Gastroesophageal sphincter (tissue), 4 donors: Measurements from ENCODE around the gene THEM4. TPM values are rescaled to one million over a fixed set of nuclear protein-coding genes. Genes with fewer than 3 reads are reported as not detected.
"Not testable (repeated sequence)": the region's sequence is repeated elsewhere in the genome, so short reads cannot be mapped to it uniquely, and the experiment has no call there.

Source experiments
- ATAC-seq: fragments of 150-250 bp; one replicate; pipeline ENCODE4 v1.9.1; 2016; ENCODE audit warnings: mild to moderate bottlenecking, moderate library complexity
- H3K27ac ChIP-seq, 4 donors: fragments of 200-600 bp; sonication (generic) in 3 of 4; 1 replicate in 3 of 4; 2 replicates in 1 of 4; pipeline ENCODE4 v1.5.1; 2016 to 2019
- H3K27me3 ChIP-seq: fragments of 200-600 bp; sonication (generic); one replicate; pipeline ENCODE4 v1.5.1; 2019
- H3K36me3 ChIP-seq, 2 donors: fragments of 200-600 bp; sonication (generic); one replicate each; pipeline ENCODE4 v1.5.1; 2019; ENCODE audit warnings: control low read depth in 1 of 2
- H3K4me1 ChIP-seq, 3 donors: fragments of 200-600 bp; sonication (generic); 1 replicate in 2 of 3; 2 replicates in 1 of 3; pipeline ENCODE4 v1.5.1; 2016 to 2019; ENCODE audit warnings: control low read depth in 2 of 3
- H3K4me3 ChIP-seq, 2 donors: fragments of 200-600 bp; sonication (generic); one replicate each; pipeline ENCODE4 v1.5.1; 2019; ENCODE audit warnings: mild to moderate bottlenecking in 1 of 2, moderate library complexity in 1 of 2
- H3K9me3 ChIP-seq, 3 donors: fragments of 200-600 bp; sonication (generic); one replicate each; pipeline ENCODE4 v1.5.1; 2017 to 2019; ENCODE audit warnings: control low read depth in 2 of 3
- EP300 ChIP-seq: sonication (generic); formaldehyde crosslinking; IDR thresholded peaks from one replicate; pipeline ENCODE4 v1.6.1; 2017; ENCODE audit warnings: antibody characterized with exemption, mild to moderate bottlenecking
- POLR2A ChIP-seq, 2 donors: fragments of 450-650 bp; IDR thresholded peaks; one replicate each; pipeline ENCODE4 v1.6.1; 2017; ENCODE audit warnings: antibody characterized with exemption in 2 of 2, mild to moderate bottlenecking in 2 of 2, moderate library complexity in 1 of 2
- POLR2AphosphoS5 ChIP-seq: sonication (generic); formaldehyde crosslinking; IDR thresholded peaks from one replicate; pipeline ENCODE4 v1.6.1; 2017; ENCODE audit warnings: antibody characterized with exemption
- WGBS, 2 donors: methylation state at CpG; one replicate each; pipeline ENCODE4 v1.1.5; 2018; ENCODE audit warnings: low coverage in 1 of 2; 5-methylcytosine and 5-hydroxymethylcytosine counted together
- total RNA-seq, 4 donors: library from RNA; depleted of rRNA; stranded (reverse); fragments of >200 nt; gene quantifications; one replicate each; pipeline ENCODE4 v1.1.0, GENCODE V29; 2016
- TF ChIP-seq, protein P1 (sequence below), 4 experiments: fragments of 200-600 bp in 2 of 4; fragments of 450-650 bp in 2 of 4; sonication (generic) in 1 of 4; IDR thresholded peaks; one replicate each; pipeline ENCODE4 v1.5.1; 2017 to 2019; ENCODE audit warnings: antibody characterized with exemption in 4 of 4, mild to moderate bottlenecking in 2 of 4, moderate library complexity in 2 of 4

THEM4 gene
- total RNA-seq, 4 donors from 2014 or later, result 14.7 to 17.5 (median 16.1) TPM

DNA sequence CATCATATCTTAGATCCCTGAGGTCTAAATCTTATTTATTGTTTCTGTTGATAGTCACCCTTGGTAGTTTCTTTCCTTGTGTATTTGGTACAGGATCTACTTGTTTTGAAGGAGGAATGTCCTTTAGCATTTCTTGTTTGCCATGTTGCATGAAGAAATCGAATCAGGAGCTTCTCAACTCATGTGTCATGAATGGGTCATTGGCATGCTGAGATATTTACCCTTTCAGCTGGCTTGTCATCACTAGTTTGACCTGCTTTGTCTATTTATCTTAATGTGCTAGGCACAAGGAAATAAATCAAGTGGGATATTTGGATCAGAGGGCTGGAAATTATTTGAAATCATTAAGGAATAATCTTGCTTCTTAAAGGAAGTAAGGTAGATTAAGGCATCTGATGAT lies 23.8 kb downstream of the THEM4 start:
- no peak for ATAC-seq
- Histone ChIP-seq H3K36me3 (peaks cover 0 to 47% of the 10 kb centered on the region in 2 donors), H3K4me1 (no peaks in the 10 kb centered on the region), H3K27ac (no peak overlapping the region), H3K27me3 (no peaks in the 10 kb centered on the region), H3K4me3 (no peak overlapping the region), H3K9me3 (no peaks in the 10 kb centered on the region)
- TF ChIP-seq POLR2AphosphoS5, result no peak
- TF ChIP-seq EP300, result no peak
- no peak for TF ChIP-seq POLR2A (IDR thresholded peaks at IDR 0.05)
- 90% methylated on average over 1 of the region's 1 CpG; no CpG with 5 or more reads in 1 of the 2 donors for WGBS, 2 donors

DNA sequence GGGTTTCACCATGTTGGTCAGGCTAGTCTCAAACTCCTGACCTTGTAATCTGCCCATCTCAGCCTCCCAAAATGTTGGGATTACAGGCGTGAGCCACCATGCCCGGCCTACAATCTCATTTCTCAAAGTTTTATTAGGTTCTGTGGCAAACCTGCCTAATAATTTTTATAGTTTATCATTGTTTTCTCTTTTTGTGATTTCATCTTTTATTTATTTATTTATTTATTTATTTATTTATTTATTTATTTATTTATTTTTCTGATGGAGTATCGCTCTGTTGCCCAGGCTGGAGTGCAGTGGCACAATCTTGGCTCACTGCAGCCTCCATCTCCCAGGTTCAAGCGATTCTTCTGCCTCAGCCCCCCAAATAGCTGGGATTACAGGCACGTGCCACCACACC lies 24.4 kb downstream of the THEM4 start:
- not testable (repeated sequence) for H3K27me3 ChIP-seq, H3K4me3 ChIP-seq, H3K9me3 ChIP-seq, H3K4me1 ChIP-seq, H3K27ac ChIP-seq, ATAC-seq
- 100% methylated on average over 3 to 4 of the region's 5 CpGs for WGBS, 2 donors
- peaks cover 0 to 45% of the 10 kb centered on the region in 2 donors for H3K36me3 ChIP-seq

DNA sequence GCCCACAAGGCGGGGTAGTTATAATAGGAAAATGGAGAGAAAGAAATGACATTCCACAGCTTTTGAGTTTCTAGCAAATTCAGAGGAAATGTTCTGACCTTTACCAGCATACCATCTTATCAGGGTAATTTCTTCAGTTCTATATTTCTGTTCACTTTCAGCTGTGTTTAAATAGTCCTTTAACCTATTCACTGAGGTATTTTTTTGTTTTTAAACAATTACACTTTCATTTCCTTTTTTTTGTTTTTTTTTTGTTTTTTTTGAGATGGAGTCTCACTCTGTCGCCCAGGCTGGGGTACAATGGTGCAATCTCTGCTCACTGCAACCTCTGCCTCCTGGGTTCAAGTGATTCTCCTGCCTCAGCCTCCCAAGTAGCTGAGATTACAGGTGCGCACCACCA lies 24.9 kb downstream of the THEM4 start:
- ATAC-seq, H3K27ac ChIP-seq: not testable (repeated sequence)
- H3K36me3 ChIP-seq, result peaks cover 0 to 43% of the 10 kb centered on the region in 2 donors

DNA sequence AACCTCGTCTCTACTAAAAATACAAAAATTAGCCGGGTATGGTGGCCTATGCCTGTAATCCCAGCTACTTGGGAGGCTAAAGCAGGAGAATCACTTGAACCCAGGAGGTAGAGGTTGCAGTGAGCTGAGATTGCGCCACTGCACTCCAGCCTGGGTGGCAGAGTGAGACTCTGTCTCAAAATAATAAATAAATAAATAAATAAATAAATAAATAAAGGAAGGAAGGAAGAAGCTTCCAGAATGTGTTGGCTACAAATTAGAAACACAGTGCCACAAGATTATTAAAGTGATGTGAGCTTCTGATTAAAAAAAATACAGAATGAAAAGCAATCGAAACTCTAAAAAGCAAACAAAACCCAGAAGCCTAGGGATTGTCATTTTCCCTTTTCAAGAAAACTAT lies 25.4 kb downstream of the THEM4 start:
- not testable (repeated sequence) for H3K4me1 ChIP-seq, H3K27ac ChIP-seq, H3K27me3 ChIP-seq, H3K4me3 ChIP-seq, H3K9me3 ChIP-seq, ATAC-seq
- 100% methylated on average over 1 to 2 of the region's 4 CpGs for WGBS, 2 donors
- H3K36me3 ChIP-seq, result peaks cover 0 to 38% of the 10 kb centered on the region in 2 donors

More for the DNA sequence above, 24.9 kb downstream of the THEM4 start:
- H3K4me3 ChIP-seq, H3K9me3 ChIP-seq, H3K4me1 ChIP-seq, H3K27me3 ChIP-seq: not testable (repeated sequence)
- 100% methylated on average over 2 of the region's 3 CpGs for WGBS, 2 donors

DNA sequence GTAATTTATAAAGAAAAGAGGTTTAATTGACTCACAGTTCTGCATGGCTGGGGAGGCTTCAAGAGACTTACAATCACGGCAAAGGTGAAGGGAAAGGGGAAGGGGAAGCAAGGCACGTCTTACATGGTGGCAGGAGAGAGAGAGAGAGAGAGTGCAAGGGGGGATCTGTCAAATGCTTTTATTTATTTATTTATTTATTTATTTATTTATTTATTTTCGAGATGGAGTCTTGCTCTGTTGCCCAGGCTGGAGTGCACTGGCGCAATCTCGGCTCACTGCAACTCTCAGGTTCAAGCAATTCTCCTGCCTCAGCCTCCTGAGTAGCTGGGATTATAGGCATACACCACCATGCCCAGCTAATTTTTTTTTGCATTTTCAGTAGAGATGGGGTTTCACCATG lies 26.4 kb downstream of the THEM4 start:
- ATAC-seq, H3K4me1 ChIP-seq, H3K9me3 ChIP-seq, H3K4me3 ChIP-seq, H3K27ac ChIP-seq, H3K27me3 ChIP-seq: not testable (repeated sequence)
- H3K36me3 ChIP-seq, result peaks cover 0 to 34% of the 10 kb centered on the region in 2 donors
- WGBS, 2 donors, result 88 to 90% methylated on average over 5 of the region's 5 CpGs

DNA sequence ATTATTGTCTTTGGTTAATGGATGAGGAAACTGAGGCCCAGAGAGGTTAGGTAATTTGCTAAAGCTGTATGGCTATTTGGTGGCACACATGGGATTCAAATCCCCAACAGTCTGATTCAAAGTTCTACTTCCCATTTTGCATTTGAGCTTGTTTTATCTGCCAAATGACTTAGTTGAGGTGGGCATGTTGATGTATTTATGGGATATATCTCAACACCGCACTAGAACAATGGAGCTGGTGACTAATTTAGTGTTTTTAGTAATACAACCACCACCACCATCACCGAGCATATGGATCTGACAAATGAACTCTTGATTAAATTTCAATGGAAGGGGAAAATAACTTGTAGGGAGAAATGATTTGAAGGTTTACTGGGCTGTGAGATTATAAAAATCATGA lies 26.8 kb downstream of the THEM4 start:
- TF ChIP-seq, protein P1, sequence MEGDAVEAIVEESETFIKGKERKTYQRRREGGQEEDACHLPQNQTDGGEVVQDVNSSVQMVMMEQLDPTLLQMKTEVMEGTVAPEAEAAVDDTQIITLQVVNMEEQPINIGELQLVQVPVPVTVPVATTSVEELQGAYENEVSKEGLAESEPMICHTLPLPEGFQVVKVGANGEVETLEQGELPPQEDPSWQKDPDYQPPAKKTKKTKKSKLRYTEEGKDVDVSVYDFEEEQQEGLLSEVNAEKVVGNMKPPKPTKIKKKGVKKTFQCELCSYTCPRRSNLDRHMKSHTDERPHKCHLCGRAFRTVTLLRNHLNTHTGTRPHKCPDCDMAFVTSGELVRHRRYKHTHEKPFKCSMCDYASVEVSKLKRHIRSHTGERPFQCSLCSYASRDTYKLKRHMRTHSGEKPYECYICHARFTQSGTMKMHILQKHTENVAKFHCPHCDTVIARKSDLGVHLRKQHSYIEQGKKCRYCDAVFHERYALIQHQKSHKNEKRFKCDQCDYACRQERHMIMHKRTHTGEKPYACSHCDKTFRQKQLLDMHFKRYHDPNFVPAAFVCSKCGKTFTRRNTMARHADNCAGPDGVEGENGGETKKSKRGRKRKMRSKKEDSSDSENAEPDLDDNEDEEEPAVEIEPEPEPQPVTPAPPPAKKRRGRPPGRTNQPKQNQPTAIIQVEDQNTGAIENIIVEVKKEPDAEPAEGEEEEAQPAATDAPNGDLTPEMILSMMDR (IDR thresholded peaks at IDR 0.05), result no peak
- no peak for TF ChIP-seq POLR2AphosphoS5
- no peak for TF ChIP-seq EP300
- no peak for TF ChIP-seq POLR2A (IDR thresholded peaks at IDR 0.05)
- Histone ChIP-seq H3K4me1 (no peaks in the 10 kb centered on the region), H3K9me3 (no peaks in the 10 kb centered on the region), H3K4me3 (no peak overlapping the region), H3K27me3 (no peaks in the 10 kb centered on the region), H3K27ac (no peak overlapping the region), H3K36me3 (peaks cover 0 to 34% of the 10 kb centered on the region in 2 donors)
- WGBS, 2 donors, result 100% methylated on average over 2 of the region's 2 CpGs
- no peak for ATAC-seq

DNA sequence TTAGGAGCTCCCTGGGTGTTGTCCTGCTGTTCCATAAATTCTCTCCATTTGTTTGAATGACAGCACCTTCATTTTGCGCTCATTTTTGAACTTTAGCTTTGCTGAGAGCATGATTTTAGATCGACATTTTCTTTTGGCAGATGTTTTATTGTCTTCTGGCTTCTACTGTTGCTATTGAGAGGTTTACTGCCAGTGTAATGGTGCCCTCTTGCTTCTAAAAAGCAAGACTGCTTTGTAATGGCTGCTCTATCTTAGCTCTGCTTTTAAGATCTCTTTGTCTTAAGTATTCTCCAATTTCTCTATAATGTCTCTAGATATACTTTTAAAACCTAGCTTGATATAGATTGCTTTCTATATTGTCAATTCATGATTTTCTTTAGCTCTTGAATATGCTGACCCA lies 27.8 kb downstream of the THEM4 start:
- peaks cover 0 to 33% of the 10 kb centered on the region in 2 donors for H3K36me3 ChIP-seq
- no peaks in the 10 kb centered on the region for H3K4me1 ChIP-seq
- no peak overlapping the region for H3K4me3 ChIP-seq
- H3K9me3 ChIP-seq, result no peaks in the 10 kb centered on the region
- ATAC-seq, result no peak
- 46 to 68% methylated on average over 2 of the region's 2 CpGs for WGBS, 2 donors
- H3K27ac ChIP-seq, result no peak overlapping the region
- TF ChIP-seq, protein P1 (IDR thresholded peaks at IDR 0.05), result no peak
- TF ChIP-seq POLR2AphosphoS5 (no peak), EP300 (no peak)
- no peaks in the 10 kb centered on the region for H3K27me3 ChIP-seq
